Stimulated activated CD8-positive, alpha-beta memory T cell treated with anti-CD3 and anti-CD28 coated beads, Interleukin-12 subunit alpha, Interleukin-12 subunit beta, amount 100 ng/mL, for 24 hours (primary cell): ENCODE measurements around the gene GNAS.
"Not testable (repeated sequence)": the region's sequence is repeated elsewhere in the genome, so short reads cannot be mapped to it uniquely, and the experiment has no call there.

Experiments
- DNase-seq: peaks from one replicate; pipeline ENCODE4 v3.0.0-alpha.2; 2020; ENCODE audit errors: extremely low read depth

The GNAS gene

GRCh38 chr20:58852543-58853271 is at the start of gene GNAS:
Gene GNAS, plus strand, starts transcription at chr20:58852716.
- DNase-seq, result no peak

- DNase-seq, result no peak
These were observed 49.0 kb upstream of the GNAS start for GRCh38 chr20:58803533-58803932.

DNA sequence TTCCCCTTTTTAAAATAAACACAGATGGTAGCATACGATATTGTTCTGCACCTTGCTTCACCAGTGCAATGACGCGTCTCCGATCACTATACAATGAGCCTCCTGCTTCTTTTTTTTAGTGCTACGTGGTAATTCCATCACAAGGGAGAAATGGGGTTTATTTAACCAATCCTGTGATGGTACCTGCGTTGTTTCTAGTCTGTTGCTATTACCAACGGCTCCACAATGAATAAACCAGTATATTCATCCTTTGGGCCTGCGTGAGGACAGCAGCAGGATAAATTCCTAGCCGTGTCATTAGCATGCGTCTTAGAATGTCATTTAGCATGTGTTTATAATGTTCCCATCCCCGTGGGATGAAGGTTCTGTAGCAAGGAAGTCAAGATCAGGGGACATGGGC is 44.7 kb upstream of the GNAS start:
- no peak for DNase-seq

GRCh38 chr20:58808271-58809046 is 44.1 kb upstream of the GNAS start:
- DNase-seq, result no peak

- no peak for DNase-seq
These were observed 42.2 kb upstream of the GNAS start for GRCh38 chr20:58810116-58810878.

GRCh38 chr20:58810879-58811250 is 41.7 kb upstream of the GNAS start:
- no peak for DNase-seq

GRCh38 chr20:58811334-58811733 is 41.2 kb upstream of the GNAS start:
- no peak for DNase-seq

GRCh38 chr20:58813369-58813768 is 39.1 kb upstream of the GNAS start:
- no peak for DNase-seq

- no peak for DNase-seq
These were observed 37.1 kb upstream of the GNAS start for GRCh38 chr20:58815448-58815847.

GRCh38 chr20:58816051-58816450 is 36.5 kb upstream of the GNAS start:
- DNase-seq, result no peak

- DNase-seq, result no peak
These were observed 35.4 kb upstream of the GNAS start for GRCh38 chr20:58816957-58817651.

GRCh38 chr20:58817748-58818147 is 34.8 kb upstream of the GNAS start:
- no peak for DNase-seq

DNA sequence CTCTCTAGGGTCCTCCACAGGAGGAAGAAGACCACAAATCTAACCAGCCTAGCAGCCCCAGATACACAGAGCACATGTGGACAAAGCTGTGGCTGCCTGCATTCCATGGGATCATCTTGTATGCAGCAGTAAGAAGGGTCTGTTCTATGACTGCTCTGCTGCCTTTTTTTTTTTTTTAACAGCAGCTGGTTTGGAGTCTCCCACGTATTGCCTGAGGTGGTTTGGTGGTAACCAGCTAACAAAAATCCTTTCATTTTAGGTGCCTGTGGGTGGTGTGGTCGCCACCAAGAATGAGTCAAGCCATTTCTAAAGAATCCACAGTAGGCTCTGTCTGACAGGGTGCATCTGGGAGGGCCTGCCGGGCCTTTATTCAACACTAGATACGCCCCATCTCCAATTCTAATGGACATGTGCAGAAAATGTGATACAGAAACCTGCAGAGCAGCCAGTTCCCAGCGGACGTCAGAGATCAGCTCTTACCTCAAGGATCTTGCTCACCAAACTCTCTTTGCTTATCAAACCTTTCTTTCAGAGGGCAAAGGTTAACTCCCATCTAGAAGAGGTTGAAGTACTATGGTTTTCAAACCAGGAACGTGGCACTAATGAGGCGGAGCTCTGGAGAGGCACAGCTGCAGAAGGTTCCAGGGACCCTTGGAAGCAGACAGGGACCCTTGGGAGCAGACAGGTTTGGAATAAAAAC is 33.8 kb upstream of the GNAS start:
- peak; percentile 39 for DNase-seq

DNA sequence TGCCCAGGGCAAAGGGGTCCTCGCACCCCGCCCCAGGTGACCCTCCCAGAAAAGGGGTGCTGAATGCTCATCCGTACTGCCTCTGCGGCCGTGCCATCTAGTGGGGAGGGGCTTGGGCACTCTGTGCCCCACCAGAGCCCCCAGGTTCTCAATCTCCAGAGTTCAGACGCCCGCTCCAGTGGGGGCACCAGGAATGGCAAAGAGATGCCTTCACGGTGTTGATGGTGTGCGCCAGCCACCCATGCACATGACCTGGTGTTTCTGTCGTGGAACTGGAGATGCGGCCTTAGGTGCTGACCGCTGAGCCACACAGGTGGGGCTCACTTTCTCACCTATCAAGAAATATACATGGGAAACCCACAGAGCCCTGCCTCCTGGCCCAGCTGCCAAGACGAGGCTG is 32.6 kb upstream of the GNAS start:
- no peak for DNase-seq

DNA sequence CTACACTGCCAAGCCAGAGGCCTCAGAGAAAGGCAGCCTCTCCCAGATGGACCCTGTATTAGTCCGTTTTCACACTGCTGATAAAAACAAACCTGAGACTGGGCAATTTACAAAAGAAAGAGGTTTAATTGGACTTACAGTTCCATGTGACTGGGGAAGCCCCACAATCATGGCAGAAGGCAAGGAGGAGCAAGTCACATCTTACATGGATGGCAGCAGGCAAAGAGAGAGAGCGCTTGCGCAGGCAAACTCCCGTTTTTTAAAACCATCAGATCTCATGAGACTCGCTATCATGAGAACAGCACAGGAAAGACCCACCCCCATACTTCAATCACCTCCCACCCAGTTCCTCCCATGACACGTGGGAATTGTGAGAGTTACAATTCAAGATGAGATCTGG is 32.0 kb upstream of the GNAS start:
- DNase-seq, result not testable (repeated sequence)

- no peak for DNase-seq
These were observed 30.4 kb upstream of the GNAS start for GRCh38 chr20:58822149-58822548.

DNA sequence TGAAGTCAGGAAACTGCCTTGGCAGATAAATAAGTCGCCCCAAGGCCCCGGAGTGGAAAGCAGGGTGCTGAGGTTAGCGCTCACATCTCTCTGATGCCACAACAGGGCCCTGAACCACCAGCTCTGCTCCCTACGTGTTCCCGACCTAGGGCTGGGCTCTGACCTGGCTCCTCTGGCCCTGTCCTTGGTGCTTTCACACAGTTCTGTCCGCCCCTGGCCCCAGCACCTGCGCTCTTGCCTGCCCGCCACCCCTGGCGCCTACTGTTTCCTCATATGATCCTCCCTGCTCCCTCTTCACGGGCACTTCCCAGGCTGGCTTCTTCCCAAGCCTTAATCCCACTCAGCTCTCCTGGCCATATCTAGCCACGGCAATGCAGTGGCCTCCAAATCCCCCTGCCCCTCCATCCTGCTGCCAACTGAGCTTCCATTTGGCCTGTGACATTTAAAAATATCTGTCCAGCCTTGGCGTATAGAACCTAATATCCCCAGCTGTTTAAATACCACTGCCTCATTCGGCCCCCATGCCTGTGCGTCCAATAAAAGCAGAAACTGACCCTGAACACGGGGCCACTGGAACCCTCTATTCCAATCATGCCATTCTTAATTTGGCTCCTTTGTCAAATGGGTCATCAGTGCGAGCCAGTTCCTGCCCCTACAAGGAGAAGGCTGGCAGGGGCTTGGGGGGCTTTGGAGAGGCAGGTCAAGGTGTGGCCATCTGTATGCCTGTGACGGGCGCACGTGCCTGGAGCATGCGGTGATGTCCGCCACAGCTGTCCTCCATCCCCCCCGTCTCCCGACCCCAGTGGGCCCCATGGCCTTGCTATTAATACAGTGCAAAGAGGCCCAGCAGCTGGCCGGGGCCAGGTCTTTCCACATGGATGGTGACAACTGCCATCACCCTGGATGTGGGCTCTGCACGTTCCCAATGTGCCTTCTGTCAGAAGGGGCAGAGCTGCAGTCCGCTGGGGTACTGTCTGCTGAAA is 29.5 kb upstream of the GNAS start:
- DNase-seq, result no peak

DNA sequence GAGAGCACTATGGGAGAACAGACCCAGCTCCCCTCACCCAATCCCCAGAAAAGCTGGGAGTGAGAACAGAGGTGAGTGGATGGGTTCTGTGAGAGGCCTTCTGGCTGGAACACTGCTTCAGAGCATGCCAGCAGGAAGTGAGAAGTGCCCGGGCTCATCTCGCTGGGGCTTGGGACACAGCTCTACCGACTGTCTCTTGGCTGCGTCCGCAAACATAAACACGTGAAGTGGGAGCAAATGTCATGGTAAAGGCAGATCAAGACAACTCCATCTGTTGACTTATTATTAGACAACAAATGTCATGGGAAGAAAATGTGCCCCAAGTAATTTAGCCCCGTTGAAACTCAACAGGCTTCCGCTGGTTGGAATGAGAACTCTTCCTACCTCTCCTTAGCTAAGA is 27.7 kb upstream of the GNAS start:
- no peak for DNase-seq

- no peak for DNase-seq
These were observed 27.1 kb upstream of the GNAS start for GRCh38 chr20:58825450-58825849.

DNA sequence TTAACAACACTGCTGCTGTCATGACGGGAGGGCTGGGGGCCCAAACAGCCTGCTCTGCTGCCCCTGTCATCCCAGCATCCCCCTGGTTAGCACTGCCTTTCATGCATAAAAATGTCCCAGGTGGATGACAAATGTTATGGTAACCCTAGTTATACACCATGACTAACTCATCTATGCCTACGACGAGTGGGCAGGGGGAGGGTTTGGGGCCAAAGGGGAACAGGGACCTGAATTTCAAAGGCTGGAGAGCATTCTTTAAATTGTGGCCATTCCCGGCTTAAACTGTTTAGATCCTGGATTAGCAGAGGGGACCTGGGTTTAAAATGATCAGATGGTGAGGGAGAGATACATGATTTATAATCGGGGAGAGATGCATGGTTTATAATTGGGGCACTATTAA is 26.2 kb upstream of the GNAS start:
- no peak for DNase-seq
